HG03354 (cell line): ENCODE measurements around the gene LASP1.

Source experiments
- ATAC-seq: cut with Tn5 transposase; IDR thresholded peaks from one replicate; pipeline ENCODE4 v1.9.1; 2021; ENCODE audit warnings: mild to moderate bottlenecking; ENCODE audit not compliant: unreplicated experiment, poor library complexity, severe bottlenecking

Gene LASP1

DNA sequence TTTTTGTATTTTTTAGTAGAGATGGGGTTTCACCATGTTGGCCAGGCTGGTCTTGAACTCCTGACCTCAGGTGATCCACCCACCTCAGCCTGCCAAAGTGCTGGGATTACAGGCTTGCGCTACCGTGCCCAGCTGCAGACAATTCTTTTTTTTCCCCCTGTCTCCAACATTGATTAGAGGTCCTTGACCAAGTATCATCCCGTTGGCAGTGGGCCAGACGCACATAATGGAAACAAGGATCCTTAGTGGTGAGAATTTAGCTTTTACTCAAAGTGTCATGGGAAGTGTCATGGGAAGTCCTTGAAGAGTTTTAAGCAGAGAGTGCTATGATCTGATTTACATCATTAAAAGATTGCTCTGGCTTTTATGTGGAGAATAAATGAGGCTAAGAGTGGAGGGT, 99.4 kb downstream of the LASP1 start:
- no peak for ATAC-seq

DNA sequence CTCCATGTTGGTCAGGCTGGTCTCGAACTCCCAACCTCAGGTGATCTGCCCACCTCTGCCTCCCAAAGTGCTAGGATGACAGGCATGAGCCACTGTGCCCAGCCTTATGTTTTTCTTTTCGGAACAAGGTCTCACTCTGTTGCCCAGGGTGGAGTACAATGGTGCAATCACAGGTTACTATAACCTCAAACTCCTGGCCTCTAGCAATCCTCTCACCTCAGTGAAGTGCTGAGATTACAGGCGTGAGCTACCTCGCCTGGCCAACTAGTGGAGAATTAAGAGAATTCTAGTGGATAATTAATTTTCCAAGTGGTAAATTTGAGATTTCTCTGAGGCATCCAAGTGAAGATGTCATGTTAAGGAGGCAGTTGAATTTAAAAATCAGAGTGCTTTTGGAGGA, 100.3 kb downstream of the LASP1 start:
- no peak for ATAC-seq

- no peak for ATAC-seq
Measured at GRCh38 chr17:38970804-38971203, 100.9 kb downstream of the LASP1 start.
